Measurements from ENCODE around the gene ANKMY1.

Gene ANKMY1

DNA sequence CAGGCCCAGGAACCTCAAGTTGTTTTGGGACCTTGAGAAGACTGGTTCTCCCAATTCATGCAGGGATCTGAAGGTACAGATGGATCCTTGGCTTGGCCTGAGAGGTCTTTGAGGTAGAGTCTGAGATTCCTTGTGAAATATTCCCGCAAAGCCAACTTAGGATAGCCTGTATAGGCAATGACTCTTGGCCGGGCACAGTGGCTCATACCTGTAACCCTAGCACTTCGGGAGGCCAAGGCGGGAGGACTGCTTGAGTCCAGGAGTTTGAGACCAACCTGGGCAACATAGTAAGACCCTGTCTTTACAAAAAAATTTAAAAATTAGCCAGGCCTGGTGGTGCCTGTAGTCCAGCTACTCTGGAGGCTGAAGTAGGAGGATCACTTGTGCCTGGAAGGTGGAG is 40.4 kb downstream of the ANKMY1 start:
- DNase-seq, result no peak

DNA sequence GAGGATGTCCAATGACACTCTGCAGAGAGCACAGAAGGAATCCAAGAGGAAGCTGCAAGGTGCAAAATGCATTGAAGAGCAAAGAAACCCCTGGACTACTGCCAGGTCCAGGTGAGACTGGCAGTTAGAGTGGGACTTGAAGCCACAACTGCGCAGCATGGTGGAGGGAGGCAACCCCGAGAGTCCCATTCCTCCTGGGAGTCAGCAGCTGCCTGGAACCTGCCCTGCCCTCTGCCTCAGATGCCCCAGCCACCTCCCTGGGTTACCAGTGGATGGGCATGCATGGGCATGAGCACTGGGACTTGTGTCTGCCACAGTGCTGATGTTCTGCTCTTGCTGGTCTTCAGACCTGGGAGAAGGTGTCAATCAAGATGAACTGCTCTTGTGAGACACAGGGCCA is 43.2 kb downstream of the ANKMY1 start:
- no peak for DNase-seq

DNA sequence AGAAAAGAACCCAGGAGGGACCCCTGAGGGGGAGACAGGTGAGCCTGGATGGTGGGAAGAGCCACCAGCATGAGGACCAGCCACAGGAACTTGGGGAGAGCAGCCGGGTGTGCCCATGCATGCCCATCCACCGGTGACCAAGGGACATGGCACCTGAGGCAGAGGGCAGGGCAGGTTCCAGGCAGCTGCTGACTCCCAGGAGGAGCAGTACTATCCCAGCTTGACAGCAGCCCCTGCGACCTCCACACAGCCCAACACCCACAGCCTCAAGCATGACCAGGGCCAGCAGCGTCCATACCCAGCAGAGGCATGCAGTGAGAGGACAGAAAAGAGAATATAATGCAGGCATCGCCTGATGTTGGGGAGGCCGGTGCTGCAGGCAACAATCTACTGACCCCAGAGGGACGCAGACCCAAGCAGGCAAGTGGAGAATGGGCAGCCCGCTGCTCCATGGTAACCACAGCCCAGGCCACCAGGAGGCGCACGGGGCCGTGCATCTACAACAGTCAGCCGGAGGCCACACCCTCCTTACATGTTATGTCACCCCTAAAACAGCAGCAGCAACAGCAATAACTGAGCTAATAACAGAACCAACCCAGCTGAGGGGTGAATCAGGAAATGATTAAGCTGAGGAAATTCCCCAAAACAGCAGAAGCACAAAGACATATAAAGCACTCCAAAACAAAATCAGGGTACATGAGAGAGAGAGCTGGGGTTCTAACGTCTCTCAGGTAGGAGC is 44.1 kb downstream of the ANKMY1 start:
- no peak for DNase-seq

DNA sequence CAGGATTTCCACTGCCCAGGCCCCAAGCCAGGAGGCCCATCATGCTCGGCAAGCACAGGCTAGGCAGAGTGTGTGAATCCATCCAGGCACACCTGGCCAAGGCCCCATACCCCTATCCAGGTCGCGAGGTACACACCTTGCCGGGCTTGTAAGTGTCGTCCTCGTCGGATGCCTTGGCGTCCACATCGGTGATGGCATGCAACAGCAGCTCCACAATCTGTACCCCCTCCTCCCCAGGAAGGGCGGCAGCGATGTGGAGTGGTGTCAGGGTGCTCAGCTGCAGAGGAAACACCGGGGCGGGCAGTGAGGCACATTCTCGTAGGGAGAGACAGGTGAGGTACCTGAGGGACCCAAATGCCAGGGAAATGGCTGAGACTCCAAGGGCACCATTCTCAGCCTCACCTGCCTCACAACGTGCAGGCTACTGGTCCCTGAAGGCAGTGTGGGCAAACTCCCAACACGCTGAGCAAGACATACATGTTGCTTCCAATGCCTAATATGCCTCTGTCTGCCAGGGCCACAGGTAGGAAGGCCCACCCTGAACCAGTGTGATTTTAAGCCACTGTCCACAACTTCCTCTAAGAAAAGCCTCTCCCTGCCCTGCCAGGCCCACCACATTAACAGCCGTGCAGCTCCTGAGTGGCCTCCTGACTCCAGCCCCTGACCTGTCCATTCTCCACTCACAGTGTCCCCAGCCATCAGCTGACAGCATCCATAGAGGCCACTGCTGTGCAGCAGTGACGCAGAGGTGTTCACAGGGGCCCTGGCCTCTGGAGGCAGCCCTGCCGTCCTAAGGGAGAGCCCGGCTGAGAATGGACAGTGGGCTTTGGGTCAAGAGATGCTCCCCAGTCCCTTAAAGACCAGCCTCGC is 44.9 kb downstream of the ANKMY1 start:
- no peak for DNase-seq

DNA sequence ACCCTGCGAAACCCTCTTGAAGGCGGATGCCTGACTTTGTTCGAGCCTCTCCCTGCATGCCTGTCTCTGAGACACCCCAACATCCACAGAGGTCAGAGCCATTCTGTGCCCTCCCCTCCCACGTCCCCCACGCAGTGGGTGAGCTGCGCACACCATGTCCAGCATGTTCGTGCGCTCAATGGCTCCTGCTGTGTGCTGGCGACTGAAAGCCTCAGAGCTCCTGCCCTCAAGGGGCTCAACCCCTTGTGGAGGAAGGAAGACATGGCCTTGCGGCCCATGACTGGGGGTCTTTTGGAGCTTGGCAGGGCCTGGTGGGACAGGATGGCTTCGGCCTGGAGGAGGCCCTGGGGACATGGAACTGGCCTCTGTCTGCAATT is 45.7 kb downstream of the ANKMY1 start:
- DNase-seq, result no peak

DNA sequence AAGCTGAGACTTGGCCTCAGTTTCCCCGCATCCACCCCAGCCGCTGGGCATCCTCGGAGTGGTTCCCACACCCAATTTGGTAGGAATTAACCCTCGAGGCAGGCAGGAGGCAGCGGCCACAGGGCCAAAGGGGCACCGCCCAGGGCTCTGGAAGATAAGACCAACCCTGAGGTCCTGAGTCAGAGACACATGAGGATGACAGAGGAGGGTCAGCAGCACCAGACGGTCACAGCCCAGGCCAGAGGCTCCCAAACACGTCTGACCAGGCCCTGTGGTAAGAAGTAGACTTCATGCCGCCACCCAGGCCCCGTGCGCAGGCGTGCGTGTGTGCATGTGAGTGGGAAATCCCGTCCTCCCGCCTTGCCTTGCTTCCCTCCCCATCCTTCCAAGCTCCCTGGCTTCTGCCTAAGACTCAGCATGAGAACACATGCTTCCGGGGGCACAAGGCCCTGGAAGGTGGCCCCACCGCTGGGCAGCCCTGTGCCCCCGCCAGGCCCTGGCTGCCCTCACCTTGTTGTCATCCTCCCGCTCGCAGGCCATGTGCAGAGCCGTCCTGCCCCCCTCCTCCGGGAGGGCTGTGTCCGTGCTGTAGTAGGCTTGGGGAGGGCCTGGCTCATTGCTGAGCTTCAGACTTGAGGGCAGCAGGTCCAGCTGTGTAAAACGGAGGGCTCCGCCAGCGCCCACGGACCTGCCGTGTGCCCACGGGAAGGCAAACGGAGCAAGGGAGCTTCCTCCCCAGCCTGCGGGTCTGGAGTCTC is 46.3 kb downstream of the ANKMY1 start:
- DNase-seq, result no peak

DNA sequence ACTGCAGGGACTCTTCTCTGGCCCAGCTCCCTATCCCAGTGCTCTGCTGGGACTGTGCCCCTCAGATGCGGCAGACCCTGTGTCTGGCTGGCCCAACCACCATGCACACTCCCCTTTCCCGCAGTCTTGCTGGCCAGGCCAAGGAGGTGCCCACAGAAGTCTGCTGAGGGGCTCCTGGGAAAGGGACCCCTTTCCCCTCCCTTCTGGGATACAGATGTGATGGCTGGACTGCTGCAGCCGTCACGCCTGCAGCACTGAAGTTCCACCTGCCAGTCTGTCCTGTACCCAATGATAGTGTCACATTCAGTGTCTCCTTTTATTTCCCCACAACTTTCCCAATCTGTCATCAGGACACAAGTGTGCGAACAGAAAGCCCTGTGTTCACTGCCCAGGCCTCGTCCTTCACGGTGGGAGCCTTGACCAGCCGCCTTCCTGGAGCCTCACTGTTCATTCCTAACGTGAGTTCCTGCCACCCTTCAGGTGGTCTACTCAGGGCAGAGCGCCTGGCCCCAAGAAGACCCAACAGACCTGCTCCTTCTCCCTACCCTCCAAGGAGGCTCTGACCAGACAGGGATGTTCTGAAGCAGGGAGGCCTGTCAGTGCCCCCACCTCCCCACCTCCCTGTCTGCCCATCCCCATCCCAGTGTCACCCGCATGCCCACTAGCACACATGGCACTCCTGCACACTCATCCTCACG is 47.1 kb downstream of the ANKMY1 start:
- no peak for DNase-seq

DNA sequence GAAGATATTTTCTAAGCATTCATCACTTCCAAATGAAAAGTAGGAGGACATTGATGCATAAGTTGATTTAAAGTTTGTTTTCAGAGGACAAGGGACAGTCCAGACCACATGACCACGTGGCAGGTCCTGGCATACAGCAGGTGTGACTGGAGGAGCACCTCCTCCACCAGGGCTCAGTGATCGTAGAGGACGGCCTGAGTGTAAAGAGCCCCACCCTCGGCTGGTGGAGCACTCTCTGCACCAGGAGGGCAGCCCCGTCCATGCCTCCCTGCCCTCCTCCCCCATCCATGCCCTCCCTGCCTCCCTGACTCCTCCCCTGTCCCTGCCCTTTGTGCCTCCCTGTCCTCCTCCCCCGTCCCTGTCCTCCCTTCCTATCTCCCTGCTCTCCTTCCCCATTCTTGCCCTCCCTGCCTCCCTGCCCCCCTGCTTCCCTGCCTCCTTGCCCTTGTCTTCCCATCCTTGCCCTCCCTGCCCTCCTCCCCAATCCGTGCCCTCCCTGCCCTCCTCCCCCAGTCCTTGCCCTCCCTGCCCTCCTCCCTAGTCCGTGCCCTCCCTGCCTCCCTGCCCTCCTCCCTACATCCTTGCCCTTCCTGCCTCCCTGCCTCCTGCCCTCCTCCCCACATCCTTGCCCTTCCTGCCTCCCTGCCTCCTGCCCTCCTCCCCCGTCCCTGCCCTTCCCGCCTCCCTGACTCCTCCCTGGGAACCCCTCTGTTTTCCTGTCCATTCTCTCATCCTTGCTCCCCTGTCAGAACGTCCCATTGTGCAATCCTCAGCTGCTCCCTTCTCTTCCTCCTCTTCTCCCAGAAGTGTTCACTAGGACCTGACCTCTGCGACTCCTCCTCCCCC is 47.9 kb downstream of the ANKMY1 start:
- no peak for DNase-seq

DNA sequence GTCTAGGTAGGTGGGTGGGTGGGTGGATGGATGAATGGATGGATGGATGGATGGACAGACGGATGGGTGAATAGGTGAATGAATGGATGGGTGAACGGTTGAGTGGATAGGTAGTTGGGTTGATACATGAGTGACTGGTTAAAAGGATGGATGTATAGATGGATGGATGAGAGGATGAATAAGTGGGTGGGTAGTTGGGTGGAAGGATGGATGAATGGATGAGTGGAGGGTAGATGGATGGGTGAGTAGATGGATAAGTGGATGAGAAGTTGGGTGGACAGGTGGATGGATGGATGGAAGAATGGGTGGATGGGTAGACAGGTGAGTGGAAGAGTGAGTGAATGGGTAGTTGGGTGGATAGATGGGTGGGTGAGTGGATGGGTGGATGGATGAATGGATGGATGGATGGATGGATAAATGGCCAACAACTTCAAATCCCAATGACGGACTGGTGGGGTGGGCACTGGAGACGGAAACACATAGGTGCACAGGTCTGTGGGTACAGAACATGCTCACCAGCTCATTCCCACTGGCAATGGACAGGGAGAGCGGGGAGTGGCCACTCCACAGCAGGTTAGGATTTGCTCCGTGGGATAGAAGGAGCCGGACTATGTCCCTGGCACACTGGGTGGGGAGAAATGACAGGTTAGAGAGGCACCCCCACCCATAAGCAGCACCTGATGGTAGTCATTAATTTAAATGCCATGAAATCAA is 48.8 kb downstream of the ANKMY1 start:
- DNase-seq, result no peak

DNA sequence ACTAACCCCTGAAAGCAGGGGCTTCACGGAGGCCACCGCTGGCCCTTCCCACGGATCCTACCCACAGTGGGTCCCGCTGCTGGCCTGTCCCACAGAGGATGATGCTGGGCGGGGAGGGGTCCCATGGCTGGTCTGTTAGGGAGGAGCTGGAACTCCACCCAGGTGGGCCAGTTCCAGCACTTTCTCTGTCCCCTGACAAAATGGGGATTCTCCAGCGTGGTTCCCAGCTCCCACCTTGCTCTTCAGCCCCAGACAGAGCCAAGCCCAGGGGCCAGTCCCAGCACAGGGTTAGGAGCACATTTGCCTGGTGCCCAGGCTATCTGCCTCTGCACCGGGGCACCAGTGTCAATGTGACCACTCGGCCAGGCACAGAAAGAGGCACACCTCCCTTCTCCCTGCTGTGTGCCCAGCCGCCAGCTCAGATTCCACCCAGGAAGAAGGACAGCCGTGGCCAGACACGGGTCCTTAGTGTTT is 50.0 kb downstream of the ANKMY1 start:
- DNase-seq, result no peak

DNA sequence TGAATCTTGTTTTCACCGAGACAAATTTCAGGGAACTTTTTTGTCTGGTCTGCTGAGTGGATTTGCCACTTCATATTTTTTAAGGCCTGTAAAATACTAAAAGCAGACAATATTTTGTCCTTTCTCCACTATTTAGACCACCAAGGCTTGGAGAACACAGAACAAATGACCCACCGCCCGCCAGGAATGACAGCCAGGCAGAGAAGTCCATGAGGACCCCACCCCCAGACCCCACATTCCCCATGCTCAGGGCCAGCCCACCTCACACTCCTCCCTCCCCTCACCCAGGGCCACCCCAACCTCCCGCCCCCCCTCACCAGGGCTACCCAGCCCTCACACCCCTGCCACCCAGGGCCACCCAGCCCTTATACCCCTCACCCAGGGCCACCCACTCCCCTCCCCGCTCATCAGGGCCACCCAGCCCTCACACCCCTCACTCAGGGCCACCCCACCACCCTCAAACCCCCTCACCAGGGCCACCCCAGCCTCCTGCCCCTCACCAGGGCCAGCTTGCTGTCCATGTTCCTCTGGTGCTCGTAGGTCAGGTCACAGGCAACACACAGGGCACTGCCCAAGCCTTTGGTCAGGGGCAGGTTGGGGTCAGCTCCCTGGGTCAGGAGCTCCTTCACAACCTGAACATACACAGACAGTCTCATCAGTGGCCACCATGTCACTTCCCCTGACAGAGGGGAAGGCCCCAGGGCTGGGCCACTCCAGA is 50.6 kb downstream of the ANKMY1 start:
- no peak for DNase-seq

DNA sequence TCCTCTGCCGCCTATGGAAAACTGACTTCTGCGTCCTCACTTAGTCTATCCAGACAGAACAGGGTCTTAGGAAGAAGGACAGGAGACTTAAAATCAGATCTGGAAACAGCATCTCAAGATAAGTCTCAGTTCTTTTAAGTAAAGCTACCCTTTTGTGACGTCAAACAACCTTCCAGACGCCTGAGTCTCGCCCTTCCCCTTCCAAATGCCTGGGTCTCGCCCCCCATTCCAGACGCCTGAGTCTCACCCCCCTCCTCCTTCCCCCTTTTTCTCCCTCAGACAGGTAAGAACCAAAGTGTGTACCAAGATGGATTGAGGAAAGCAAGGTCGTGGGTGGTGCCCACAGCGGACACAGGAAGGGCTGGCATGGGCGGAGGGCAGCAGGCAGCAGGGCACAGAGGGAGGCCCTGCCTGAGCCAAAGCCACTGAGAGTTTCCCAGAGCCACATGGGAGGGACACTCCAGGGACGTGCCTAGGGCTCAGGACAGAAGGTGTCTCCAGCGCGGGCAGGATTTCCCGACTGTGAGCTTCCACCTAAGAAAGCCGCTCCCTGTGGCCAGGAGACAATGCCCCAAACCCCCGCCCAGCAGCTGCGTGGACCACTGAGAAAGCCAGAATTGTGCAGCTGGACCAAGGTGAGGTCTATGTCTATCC is 51.3 kb downstream of the ANKMY1 start:
- no peak for DNase-seq

DNA sequence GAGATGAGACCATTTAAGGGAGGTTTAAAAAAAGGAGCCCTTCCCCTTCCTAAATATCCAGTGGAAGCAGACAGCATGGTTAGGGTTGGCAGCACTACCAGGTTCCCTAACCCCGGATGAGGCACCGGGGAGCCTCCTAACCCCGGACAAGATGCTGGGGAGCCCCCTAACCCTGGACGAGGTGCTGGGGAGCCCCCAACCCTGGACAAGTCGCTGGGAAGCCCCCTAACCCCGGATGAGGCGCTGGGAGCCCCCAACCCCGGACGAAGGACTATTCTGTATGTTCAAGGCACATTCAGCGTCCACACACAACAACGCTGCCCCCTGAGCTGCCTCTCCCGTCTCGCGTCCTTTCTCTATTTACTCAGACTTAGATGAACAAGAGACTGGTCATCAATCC is 51.9 kb downstream of the ANKMY1 start:
- no peak for DNase-seq

DNA sequence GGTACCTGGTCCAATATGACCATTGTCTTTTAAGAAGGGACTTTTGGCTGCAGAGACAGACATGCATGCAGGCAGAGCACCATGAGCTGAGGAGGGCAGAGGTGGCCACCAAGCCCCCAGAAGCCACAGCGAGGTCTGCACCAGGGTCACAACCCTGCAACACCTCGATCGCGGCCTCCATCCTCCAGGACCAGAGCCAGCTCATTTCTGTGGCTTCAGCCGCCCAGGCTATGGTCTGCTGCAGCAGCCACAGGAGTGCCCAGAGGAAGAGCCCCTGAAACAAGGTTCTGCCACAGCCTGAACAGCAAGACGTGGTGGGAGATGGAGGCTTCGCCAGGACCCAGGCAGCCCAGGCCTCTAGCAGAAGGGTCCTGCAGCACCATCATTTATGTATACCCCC is 53.9 kb downstream of the ANKMY1 start:
- DNase-seq, result no peak

DNA sequence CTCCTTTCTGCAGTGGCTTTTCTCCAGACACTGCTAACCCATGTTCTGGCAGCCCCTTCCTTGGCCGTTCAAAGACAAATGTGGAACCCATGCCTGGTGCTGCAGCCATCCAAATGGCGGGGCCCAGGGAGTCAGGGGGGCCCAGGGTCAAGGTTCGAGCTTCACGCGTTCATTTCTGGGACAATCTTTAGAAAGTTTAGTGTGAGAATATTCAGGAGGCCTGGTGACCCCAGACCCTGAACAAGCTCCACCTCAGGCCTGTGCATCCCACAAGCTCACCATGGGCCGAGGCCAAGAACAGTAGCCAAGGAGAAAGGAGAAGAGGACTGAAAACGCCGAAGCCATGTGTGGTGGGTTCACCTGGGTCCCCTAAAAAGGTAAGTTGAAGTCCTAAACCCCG is 54.4 kb downstream of the ANKMY1 start:
- no peak for DNase-seq

DNA sequence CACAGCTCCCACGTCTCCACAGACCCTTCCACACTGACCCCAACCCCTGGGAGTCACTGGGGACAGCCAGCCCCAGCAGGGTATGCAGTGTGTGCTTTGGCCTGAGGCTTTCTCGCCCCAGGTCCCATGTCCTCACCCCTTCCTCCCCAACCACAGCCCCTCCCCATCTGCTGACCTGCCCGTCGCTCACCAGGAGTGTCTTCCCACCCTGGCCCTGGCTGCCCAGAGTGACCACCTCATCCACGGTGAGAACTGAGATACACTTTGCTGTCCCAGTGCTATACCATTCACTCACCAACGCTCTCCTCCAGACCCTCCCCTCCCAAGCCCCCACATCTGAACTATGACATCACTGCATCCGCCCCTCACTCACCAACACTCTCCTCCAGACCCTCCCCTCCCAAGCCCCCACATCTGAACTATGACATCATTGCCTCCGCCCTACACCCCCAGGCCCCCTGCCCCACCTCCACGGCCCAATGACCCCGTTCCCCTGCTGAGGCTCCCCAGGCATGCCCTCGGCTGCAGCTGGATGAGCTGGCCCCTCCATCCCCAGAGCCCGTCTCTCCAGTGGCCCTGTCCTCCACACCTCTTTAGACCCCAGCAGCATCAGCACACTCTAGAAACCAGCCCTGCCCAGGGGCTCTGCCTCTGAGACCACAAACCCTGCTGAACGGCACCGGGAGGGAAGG is 55.2 kb downstream of the ANKMY1 start:
- no peak for DNase-seq

DNA sequence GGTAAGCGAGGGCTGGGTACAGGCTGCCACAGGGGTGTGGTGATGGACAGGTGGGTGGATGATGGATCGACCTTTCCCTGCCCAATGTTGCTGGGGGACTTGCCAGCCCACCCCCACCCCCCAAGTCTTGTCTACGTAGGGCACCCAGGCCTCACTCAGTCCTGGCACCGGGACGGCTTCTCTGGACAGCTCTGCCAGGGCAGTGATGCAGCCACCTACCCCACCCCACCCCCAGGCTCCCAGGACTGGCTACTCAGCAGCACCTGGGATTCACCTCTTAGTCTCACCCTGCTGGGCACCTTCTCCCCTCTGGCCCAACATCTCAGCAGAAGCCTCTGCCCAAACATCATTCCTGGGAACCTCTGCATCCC is 55.7 kb downstream of the ANKMY1 start:
- DNase-seq, result no peak

DNA sequence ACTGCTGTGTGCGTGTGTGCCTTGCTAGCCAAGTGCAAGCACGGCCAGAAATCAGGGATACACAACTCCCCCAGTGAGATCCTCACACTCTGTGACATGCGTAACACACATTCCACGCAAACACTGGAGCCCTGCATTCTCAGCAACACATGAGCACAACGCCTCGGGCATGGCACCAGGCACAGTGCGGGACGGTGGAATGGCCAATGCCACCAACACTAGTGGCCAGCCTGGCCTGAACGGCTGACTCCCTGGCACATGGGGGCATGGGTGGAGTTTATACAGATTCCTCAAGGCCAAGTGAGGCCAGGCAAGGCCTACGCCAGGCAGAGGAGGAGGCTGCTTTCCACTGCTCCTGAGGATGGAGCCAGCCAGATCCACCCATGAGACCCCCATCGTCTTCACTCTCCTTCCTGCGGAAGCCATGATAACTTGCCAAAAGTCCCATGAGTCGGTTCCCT is 56.2 kb downstream of the ANKMY1 start:
- no peak for DNase-seq
